Uterus (tissue), 2 donors: ENCODE measurements around the gene EIF5AL1.

ENCODE experiments used
- CTCF ChIP-seq, 4 experiments: fragments of 200-600 bp in 2 of 4; fragments of 450-650 bp in 2 of 4; sonication (generic) in 2 of 4; IDR thresholded peaks; one replicate each; pipeline ENCODE4 v1.5.1; 2016 to 2019; ENCODE audit warnings: antibody characterized with exemption in 4 of 4, mild to moderate bottlenecking in 2 of 4, moderate library complexity in 1 of 4
- POLR2A ChIP-seq, 2 donors: fragments of 450-650 bp; IDR thresholded peaks; one replicate each; pipeline ENCODE4 v1.6.1; 2016; ENCODE audit warnings: antibody characterized with exemption in 2 of 2, mild to moderate bottlenecking in 1 of 2, moderate library complexity in 1 of 2

GRCh38 chr10:79490400-79491142, 21.8 kb upstream of the EIF5AL1 start:
- no peak for TF ChIP-seq CTCF (IDR thresholded peaks at IDR 0.05)
- no peak for TF ChIP-seq POLR2A (IDR thresholded peaks at IDR 0.05)
